ENCODE results near the gene SEZ6.

- TF ChIP-seq TAF1 (IDR thresholded peaks at IDR 0.05; ENCODE audit: borderline replicate concordance, low read depth, low read length) (no peak), EP300 (IDR thresholded peaks at IDR 0.05; ENCODE audit: borderline replicate concordance in 1 of 2, control insufficient read depth in 1 of 2, low read depth in 2 of 2, low read length in 2 of 2) (no peak), POLR2AphosphoS5 (IDR thresholded peaks at IDR 0.05; ENCODE audit: low read length) (no peak), NFXL1 (IDR thresholded peaks at IDR 0.05; ENCODE audit: borderline replicate concordance) (no peak), SMAD1 (IDR thresholded peaks at IDR 0.05; ENCODE audit: low read depth, partially characterized antibody) (no peak), ZNF384 (IDR thresholded peaks at IDR 0.05; ENCODE audit: borderline replicate concordance, low read depth, low read length) (no peak), MEF2A (IDR thresholded peaks at IDR 0.05; ENCODE audit: insufficient read depth, low read depth, low read length) (no peak)
- TF ChIP-seq, protein P1, sequence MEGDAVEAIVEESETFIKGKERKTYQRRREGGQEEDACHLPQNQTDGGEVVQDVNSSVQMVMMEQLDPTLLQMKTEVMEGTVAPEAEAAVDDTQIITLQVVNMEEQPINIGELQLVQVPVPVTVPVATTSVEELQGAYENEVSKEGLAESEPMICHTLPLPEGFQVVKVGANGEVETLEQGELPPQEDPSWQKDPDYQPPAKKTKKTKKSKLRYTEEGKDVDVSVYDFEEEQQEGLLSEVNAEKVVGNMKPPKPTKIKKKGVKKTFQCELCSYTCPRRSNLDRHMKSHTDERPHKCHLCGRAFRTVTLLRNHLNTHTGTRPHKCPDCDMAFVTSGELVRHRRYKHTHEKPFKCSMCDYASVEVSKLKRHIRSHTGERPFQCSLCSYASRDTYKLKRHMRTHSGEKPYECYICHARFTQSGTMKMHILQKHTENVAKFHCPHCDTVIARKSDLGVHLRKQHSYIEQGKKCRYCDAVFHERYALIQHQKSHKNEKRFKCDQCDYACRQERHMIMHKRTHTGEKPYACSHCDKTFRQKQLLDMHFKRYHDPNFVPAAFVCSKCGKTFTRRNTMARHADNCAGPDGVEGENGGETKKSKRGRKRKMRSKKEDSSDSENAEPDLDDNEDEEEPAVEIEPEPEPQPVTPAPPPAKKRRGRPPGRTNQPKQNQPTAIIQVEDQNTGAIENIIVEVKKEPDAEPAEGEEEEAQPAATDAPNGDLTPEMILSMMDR (IDR thresholded peaks at IDR 0.05 in 2 of 3, conservative IDR thresholded peaks at IDR 0.05 in 1 of 3; ENCODE audit: control insufficient read depth in 2 of 3, extremely low read depth in 1 of 3, insufficient read depth in 1 of 3, low read depth in 3 of 3, low read length in 3 of 3), result no peak
These were observed 36.0 kb downstream of the SEZ6 start for GRCh38 chr17:28969706-28970393.

Measured in GM12878 (cell line).